ENCODE measurements around the gene RNF41. TPM values are rescaled to one million over a fixed set of nuclear protein-coding genes. Genes with fewer than 3 reads are reported as not detected.

Gene RNF41
- total RNA-seq, 1 donor from 2014 or later, result 86.0 TPM

GRCh38 chr12:56152756-56153677, 68.7 kb downstream of the RNF41 start:
- POLR2A ChIA-PET, result interaction anchor here (1.6 to 3.4 kb wide), 4 partner anchors 24 to 49 kb away, joined by 10 to 80 read pairs (median 31); partner anchors contain the start of genes ESYT1, PA2G4, RPL41 and SMARCC2
- H3K27me3 Mint-ChIP-seq, result no peaks in the 10 kb centered on the region
- intact Hi-C loops (cut with micrococcal nuclease), result loop anchor here (1.0 kb wide), 5 partner anchors 25 to 207 kb away; partner anchors contain the start of genes ESYT1, NABP2, PA2G4 and STAT2
- peak overlapping the region; percentile 99 for H3K27ac Mint-ChIP-seq
- peak overlapping the region; percentile 93 for H3K4me3 Mint-ChIP-seq
- TF ChIP-seq CTCF (IDR thresholded peaks at IDR 0.05), result no peak
- CTCF ChIA-PET, result interaction anchor here (0.6 to 2.4 kb wide), 2 partner anchors 26 to 36 kb away, joined by 3 to 6 read pairs; partner anchors contain the start of gene SMARCC2
- H3K9me3 Mint-ChIP-seq, result no peaks in the 10 kb centered on the region
- DNase-seq (no peak), ATAC-seq (ENCODE audit: low read depth) (no peak)
- peaks cover 18% of the 10 kb centered on the region for H3K36me3 Mint-ChIP-seq (ENCODE audit: low read depth)
- peaks cover 44% of the 10 kb centered on the region for H3K4me1 Mint-ChIP-seq

Other genes with a start within 250 kb of the RNF41 start
- 82.1 and 83.8 TPM in 2 replicates for gene RAB5B, start 247.8 kb downstream of the RNF41 start, total RNA-seq
- gene SUOX, start 224.6 kb downstream of the RNF41 start, total RNA-seq, result 5.4 and 5.6 TPM in 2 replicates
- gene IKZF4, start 200.9 kb downstream of the RNF41 start, total RNA-seq, result 4.1 and 6.4 TPM in 2 replicates
- 23.9 and 28.1 TPM in 2 replicates for gene RPS26, start 180.0 kb downstream of the RNF41 start, total RNA-seq
- gene ERBB3, start 141.8 kb downstream of the RNF41 start, total RNA-seq, result not detected in 2 replicates
- 137 and 155 TPM in 2 replicates for gene PA2G4, start 117.4 kb downstream of the RNF41 start, total RNA-seq
- 5,829 and 6,631 TPM in 2 replicates for gene RPL41, start 105.3 kb downstream of the RNF41 start, total RNA-seq
- gene ZC3H10, start 103.7 kb downstream of the RNF41 start, total RNA-seq, result 15.4 and 17.1 TPM in 2 replicates
- 120 and 137 TPM in 2 replicates for gene ESYT1, start 93.7 kb downstream of the RNF41 start, total RNA-seq
- gene MYL6B, start 69.3 kb downstream of the RNF41 start, total RNA-seq, result 25.2 and 36.2 TPM in 2 replicates
- 921 and 1,059 TPM in 2 replicates for gene MYL6, start 63.6 kb downstream of the RNF41 start, total RNA-seq
- gene SMARCC2, start 32.4 kb downstream of the RNF41 start, total RNA-seq, result 109 and 136 TPM in 2 replicates
- 27.7 and 31.4 TPM in 2 replicates for gene NABP2, start 2.4 kb upstream of the RNF41 start, total RNA-seq
- 0.37 and 1.00 TPM in 2 replicates for gene SLC39A5, start 8.1 kb upstream of the RNF41 start, total RNA-seq
- gene ANKRD52, start 36.5 kb upstream of the RNF41 start, total RNA-seq, result 44.1 and 44.8 TPM in 2 replicates
- gene COQ10A, start 45.0 kb upstream of the RNF41 start, total RNA-seq, result 30.2 and 35.6 TPM in 2 replicates
- 229 and 233 TPM in 2 replicates for gene CS, start 78.4 kb upstream of the RNF41 start, total RNA-seq
- 72.1 and 98.8 TPM in 2 replicates for gene CNPY2, start 94.1 kb upstream of the RNF41 start, total RNA-seq
- gene PAN2, start 112.1 kb upstream of the RNF41 start, total RNA-seq, result 86.3 and 98.9 TPM in 2 replicates
- 5.6 and 7.2 TPM in 2 replicates for gene IL23A, start 117.0 kb upstream of the RNF41 start, total RNA-seq
- 159 and 177 TPM in 2 replicates for gene STAT2, start 138.2 kb upstream of the RNF41 start, total RNA-seq
- gene APOF, start 140.9 kb upstream of the RNF41 start, total RNA-seq, result not detected in 2 replicates
- gene TIMELESS, start 227.5 kb upstream of the RNF41 start, total RNA-seq, result 31.8 and 35.0 TPM in 2 replicates
- not detected in 2 replicates for gene MIP, start 232.7 kb upstream of the RNF41 start, total RNA-seq
- gene SPRYD4, start 246.7 kb upstream of the RNF41 start, total RNA-seq, result 5.8 and 7.5 TPM in 2 replicates

Measured in activated B cell treated with CpG ODN at 0.5 μM for 24 hours (primary cell).